ENCODE measurements around the gene AOC1. TPM values are rescaled to one million over a fixed set of nuclear protein-coding genes. Genes with fewer than 3 reads are reported as not detected.

The AOC1 gene
- polyA plus RNA-seq, 3 donors, result 0.07 to 0.15 TPM; not detected in 1

- 6 to 7% (median 6%) methylated on average over 14 to 19 of the region's 19 CpGs for WGBS, 3 donors
- H3K27ac ChIP-seq (ENCODE audit: low read depth, low read length), result no peak overlapping the region
Observed at GRCh38 chr7:150876817-150877526, 24.7 kb downstream of the AOC1 start.

DNA sequence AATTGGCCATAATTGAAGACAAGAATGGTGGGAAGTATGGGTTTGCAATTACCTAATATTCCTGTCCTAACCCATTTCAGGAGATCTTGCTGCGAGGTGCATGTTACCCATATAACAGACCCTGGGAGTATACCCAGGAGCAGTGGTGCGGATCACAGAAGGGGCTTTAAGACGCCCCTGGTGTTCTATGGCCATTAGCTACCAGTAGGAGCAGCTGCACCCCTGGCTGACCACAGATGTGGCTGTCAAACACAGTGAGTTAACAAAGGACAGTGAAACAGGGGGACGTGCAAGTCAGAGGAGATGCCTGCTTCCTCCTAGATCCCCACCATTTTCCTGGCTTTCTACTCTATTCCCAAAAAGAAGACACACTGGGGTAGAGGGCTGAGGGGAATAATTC lies 25.2 kb downstream of the AOC1 start:
- WGBS, 3 donors, result 62 to 75% (median 74%) methylated on average over 4 of the region's 4 CpGs
- no peak overlapping the region for H3K27ac ChIP-seq (ENCODE audit: low read depth, low read length)

- no peak overlapping the region for H3K27ac ChIP-seq (ENCODE audit: low read depth, low read length)
Observed at GRCh38 chr7:150879345-150879744, 27.0 kb downstream of the AOC1 start.

DNA sequence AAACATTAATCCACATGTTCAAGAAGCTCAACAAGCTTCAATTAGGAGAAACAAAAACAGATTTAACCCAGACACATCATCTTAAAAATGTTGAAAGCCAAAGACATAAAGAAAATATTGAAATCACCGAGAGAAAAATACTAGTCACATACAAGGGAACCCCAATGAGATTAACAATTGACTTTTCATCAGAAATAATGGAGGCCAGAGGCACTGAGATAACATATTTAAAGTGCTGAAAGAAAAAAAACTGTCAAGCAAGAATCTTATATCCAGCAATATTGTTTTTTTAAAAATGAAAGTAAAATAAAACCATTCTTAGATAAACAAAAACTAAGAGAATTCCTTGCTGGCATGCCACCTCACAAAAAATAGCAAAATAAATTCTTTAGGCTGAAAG lies 28.9 kb downstream of the AOC1 start:
- H3K27ac ChIP-seq (ENCODE audit: low read depth, low read length), result no peak overlapping the region
- 87 to 94% (median 90%) methylated on average over 1 of the region's 1 CpG for WGBS, 3 donors

DNA sequence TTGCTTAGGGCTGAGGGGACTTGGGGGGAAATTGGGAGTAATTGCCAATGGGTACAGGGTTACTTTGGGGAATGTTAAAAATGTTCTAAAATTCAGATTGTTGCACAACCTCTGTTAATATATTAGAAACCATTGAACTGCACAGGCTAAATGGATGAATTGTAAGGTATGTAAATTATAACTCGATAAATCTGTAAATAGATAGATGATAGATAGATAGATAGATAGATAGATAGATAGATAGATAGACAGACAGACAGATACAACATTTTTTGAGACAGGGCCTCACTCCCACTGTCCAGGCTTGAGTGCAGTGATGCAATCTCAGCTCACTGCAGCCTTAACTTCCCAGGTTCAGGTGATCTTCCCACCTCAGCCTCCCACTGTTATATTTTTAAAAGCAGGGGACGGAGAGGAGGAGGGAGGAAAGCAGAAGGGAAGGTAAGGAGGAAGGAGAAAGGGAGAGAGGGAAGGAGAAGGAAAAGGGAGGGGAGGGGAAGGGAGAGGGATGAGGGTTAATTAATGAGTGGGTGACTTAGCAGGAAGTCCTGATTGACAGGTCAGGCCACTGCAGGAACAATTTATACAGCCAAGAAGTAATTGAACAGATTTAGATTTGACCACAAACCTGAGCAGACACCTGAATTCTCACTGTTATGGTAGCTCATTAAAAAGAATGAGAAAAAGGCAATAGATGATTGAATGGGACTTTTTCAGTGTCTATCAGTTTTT lies 38.7 kb downstream of the AOC1 start:
- WGBS, 3 donors, result 73 to 93% (median 89%) methylated on average over 2 of the region's 2 CpGs
- H3K27ac ChIP-seq (ENCODE audit: low read depth, low read length), result no peak overlapping the region

GRCh38 chr7:150891740-150892139 lies 39.4 kb downstream of the AOC1 start:
- 86 to 91% (median 88%) methylated on average over 5 of the region's 5 CpGs for WGBS, 3 donors
- no peak overlapping the region for H3K27ac ChIP-seq (ENCODE audit: low read depth, low read length)

GRCh38 chr7:150895809-150896208 lies 43.5 kb downstream of the AOC1 start:
- WGBS, 3 donors, result 59 to 79% (median 78%) methylated on average over 2 of the region's 2 CpGs
- no peak overlapping the region for H3K27ac ChIP-seq (ENCODE audit: low read depth, low read length)

DNA sequence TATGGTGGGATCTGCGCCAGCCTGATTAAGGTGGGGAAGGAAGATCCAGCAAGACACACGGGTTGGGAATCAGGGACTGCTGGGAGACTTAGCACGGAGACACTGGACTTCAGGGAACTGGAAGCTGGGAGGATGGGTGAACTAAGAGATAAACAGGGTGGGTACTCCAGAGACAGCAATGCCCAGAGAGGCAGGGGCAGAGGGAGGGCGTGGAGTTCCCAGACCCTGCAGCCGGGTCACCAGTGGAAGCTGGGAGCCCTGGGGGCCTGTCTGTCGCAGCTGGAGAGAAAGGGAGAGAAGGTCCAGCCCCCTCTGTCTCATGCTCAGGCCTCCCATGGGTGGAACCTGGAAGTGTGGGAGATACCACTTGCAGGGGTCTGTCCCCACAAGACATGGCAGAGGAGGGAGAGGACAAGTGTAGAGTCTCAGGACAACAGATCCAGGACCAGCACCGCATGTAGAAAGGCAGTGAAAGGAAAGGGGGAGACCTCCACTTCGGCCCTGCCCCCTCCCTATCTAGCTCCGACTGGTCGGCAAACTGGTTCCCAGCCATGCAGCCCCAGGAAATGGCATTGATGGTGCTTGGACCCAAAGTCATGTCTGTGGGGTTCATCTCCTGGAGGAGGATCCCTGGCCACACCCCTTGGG lies 44.4 kb downstream of the AOC1 start:
- WGBS, 3 donors, result 47 to 67% (median 67%) methylated on average over 9 to 10 of the region's 10 CpGs

GRCh38 chr7:150897502-150898474 lies 45.5 kb downstream of the AOC1 start:
- no peak overlapping the region for H3K27ac ChIP-seq (ENCODE audit: low read depth, low read length)
- WGBS, 3 donors, result 49 to 56% (median 49%) methylated on average over 22 of the region's 22 CpGs

More for the DNA sequence above, 44.4 kb downstream of the AOC1 start:
- no peak overlapping the region for H3K27ac ChIP-seq (ENCODE audit: low read depth, low read length)

DNA sequence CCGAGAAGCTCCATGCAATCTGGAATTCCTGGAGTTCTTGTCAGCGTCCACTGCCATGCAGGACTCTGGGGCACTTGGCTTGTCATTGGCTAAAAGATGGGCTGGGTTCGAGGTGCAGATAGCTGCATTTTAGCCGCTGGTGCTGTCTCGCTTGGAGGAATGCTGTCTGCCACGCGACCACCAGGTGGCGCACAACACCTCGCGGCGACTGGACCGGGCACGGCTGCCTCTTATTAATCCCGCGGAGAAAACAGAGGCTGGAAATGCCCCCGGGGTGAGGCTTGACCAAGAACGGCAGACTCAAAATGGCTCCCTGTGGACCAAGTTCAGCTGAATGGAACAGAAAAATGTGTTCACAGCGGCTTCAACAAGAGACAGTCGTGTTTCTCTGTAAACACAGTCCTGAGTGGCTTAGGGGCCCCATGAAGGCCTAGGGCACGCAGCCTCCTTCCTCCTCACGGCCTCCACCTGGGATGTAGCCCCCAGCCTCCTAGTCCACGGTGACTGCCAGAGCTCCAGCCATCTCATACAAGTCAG lies 46.2 kb downstream of the AOC1 start:
- WGBS, 3 donors, result 11 to 13% (median 12%) methylated on average over 22 of the region's 22 CpGs
- no peak overlapping the region for H3K27ac ChIP-seq (ENCODE audit: low read depth, low read length)

DNA sequence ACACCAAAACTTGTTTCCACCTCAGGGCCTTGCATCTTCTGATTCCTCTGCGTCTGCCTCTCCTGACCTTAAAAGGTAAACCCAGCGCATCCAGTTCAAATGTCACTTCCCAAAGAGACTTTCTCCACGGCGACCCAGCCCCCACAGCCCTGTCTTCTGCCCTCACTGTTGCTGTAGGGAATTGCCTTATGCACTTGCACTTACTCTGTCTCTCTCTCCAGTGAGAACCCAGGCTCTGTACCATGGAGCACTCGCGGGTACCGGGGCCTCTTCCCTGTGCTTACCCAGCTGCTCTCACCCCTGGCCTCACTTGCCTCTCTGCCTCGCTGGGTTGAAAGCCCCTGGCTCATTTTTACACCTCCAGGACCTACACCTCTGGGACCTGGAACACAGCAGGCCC lies 48.4 kb downstream of the AOC1 start:
- H3K27ac ChIP-seq (ENCODE audit: low read depth, low read length), result no peak overlapping the region
- WGBS, 3 donors, result 73 to 87% (median 80%) methylated on average over 8 of the region's 8 CpGs

DNA sequence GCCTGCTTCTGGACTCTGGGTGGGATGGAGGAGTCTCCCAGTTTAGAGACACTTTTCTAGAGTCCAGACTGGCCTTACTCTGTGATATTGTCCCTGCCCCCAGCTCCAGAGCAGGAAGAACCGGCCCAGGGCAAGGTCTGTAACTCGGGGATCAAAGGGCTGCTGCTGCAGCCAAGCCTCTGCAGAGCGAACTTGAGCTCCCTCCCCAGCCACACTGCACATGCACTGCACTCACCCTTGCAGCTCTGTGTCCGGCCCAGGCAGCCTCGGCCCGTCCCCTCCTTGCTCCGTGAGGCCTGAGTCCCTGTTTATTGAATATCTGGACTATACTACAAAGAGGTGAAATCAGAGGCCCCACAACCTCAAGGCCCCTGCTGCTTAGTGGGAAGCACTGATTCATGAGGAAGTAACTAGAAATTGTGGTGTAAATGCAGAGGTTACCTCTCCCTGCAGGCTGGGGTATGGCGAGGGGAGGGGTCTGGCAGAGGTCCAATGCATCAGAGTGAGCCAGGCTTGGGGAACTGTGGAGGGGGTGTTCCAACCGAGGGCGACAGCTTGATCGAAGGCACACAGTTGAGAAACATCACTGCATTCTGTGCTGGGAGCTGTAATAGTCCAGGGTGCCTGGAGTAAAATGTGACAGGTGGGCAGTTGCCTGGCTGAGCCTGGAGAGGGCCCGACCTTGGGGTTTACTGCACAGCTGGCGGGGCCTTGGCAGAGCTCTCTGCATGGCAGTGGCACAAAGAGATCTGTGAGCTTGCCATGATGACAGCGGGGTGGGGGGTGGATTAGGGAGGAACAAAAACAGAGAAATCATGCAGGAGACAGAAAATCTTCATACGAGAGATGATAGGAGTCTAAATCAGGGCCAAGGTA lies 49.1 kb downstream of the AOC1 start:
- H3K27ac ChIP-seq (ENCODE audit: low read depth, low read length), result no peak overlapping the region
- 32 to 57% (median 56%) methylated on average over 15 of the region's 15 CpGs for WGBS, 3 donors

GRCh38 chr7:150902078-150903033 lies 50.0 kb downstream of the AOC1 start:
- no peak overlapping the region for H3K27ac ChIP-seq (ENCODE audit: low read depth, low read length)
- WGBS, 3 donors, result 73 to 78% (median 74%) methylated on average over 14 of the region's 14 CpGs

- H3K27ac ChIP-seq (ENCODE audit: low read depth, low read length), result no peak overlapping the region
- WGBS, 3 donors, result 40 to 54% (median 40%) methylated on average over 12 of the region's 12 CpGs
Observed at GRCh38 chr7:150903606-150904005, 51.3 kb downstream of the AOC1 start.

DNA sequence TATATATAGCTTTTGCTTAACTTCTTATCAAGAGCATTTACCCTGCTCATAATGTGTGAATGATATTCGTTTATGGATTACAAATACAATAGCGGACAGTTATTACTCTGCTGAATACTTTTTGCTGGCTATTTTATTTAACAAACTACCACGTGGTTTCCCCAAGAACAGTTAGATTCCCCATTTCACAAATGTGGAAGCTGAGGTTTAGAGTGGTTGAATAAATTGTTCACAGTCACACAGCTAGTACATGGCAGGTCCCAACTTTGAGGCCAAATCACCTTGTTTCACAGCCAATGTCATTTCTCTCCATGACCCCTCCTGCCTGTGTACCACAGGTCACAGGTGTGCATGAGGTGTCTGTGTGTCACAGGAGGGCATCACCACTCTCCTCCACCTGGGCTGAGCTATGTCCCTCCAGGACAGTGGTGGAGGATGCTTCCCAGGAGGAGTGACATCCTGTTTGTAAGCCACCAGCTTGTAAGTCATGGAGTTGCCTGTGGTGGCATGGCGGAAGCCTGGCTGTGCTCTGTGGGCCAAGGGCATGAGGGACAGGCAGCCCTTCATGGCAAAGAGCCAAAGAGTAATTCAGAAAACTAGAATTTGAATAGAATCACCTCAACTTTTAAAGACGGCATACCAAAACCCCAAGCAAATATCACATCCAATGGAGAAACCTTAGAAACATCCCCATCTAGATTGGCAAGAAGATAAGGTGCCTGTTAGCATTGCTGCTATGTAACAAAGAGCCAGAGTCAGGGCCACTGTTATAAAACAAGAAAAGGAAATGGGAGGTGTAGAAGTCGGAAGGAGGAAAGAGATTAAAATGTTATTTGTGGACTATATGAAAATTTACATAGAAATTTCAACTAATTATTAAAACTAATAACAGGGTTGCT lies 51.9 kb downstream of the AOC1 start:
- 43 to 62% (median 60%) methylated on average over 6 of the region's 6 CpGs for WGBS, 3 donors
- no peak overlapping the region for H3K27ac ChIP-seq (ENCODE audit: low read depth, low read length)

Data from adipose tissue (tissue), 3 donors.